BE2C (cell line): Measurements from ENCODE around the gene SV2C.

Experiments used
- DNase-seq: peaks from one replicate; pipeline ENCODE4 v3.0.0-alpha.2; 2020
- H3K27me3 ChIP-seq: fragments of 250-450 bp; sonication (Bioruptor Pico); 2 replicates; pipeline ENCODE4 v1.5.1; 2020; ENCODE audit warnings: mild to moderate bottlenecking
- H3K36me3 ChIP-seq: fragments of 250-450 bp; sonication (Bioruptor Pico); 2 replicates; pipeline ENCODE4 v1.5.1; 2020; ENCODE audit warnings: mild to moderate bottlenecking
- H3K4me1 ChIP-seq: fragments of 250-450 bp; sonication (Bioruptor Pico); 2 replicates; pipeline ENCODE4 v1.5.1; 2020
- H3K4me3 ChIP-seq: 2 replicates; pipeline ENCODE4 v1.5.1; 2011; ENCODE audit warnings: low read depth, low read length
- H3K9me3 ChIP-seq: fragments of 250-450 bp; sonication (Bioruptor Pico); 2 replicates; pipeline ENCODE4 v1.5.1; 2020
- CTCF ChIP-seq: IDR thresholded peaks from 2 replicates; pipeline ENCODE4 v1.5.1; 2012; ENCODE audit warnings: mild to moderate bottlenecking, low read depth, low read length

The SV2C gene

DNA sequence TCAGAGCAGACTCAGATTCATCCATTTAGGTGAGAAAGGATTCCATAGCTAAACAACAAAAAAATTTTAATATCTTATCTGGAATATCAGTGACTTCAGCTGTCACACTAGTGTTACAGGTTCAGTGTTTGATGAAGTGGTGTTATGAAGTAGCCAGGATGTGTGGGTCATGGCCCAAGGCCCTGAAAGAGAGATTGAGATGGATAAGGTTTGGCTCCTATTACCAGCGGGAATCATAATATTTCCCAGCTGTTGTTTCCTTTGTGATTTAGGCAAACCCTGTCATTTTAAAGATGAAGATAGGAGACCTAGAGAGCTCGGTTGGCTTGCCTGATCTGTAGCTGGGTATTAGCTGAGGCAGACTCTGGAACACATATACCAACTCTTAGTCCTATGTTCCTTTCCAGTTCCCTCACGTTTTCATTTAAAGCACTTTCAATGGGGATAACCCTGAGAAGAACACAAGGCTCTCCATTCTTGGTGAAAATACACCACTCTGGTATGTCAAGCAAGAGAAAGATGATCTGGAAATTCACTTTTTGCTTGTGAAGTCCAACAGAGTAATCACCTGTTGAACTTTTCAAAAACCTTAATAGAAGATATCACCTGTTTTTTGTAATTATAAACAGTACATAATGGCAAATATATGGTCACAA is 54.8 kb downstream of the SV2C start:
- no peaks in the 10 kb centered on the region; the same call in 1 of the 2 replicates for H3K27me3 ChIP-seq
- H3K36me3 ChIP-seq, result no peaks in the 10 kb centered on the region
- no peaks in the 10 kb centered on the region for H3K9me3 ChIP-seq
- no peak for TF ChIP-seq CTCF
- DNase-seq, result no peak
- H3K4me3 ChIP-seq, result no peak overlapping the region
- H3K4me1 ChIP-seq, result no peaks in the 10 kb centered on the region

- Histone ChIP-seq H3K36me3 (no peaks in the 10 kb centered on the region), H3K4me3 (no peak overlapping the region), H3K27me3 (no peaks in the 10 kb centered on the region), H3K9me3 (no peaks in the 10 kb centered on the region), H3K4me1 (no peaks in the 10 kb centered on the region)
- TF ChIP-seq CTCF, result no peak
- DNase-seq, result no peak
These were observed 60.7 kb downstream of the SV2C start for GRCh38 chr5:76143884-76144283.

GRCh38 chr5:76144513-76145274 is 61.5 kb downstream of the SV2C start:
- no peaks in the 10 kb centered on the region for H3K36me3 ChIP-seq
- TF ChIP-seq CTCF, result no peak
- H3K4me1 ChIP-seq, result no peaks in the 10 kb centered on the region
- H3K4me3 ChIP-seq, result no peak overlapping the region
- no peaks in the 10 kb centered on the region for H3K9me3 ChIP-seq
- DNase-seq, result no peak
- H3K27me3 ChIP-seq, result no peaks in the 10 kb centered on the region

- Histone ChIP-seq H3K4me1 (no peaks in the 10 kb centered on the region), H3K27me3 (no peaks in the 10 kb centered on the region), H3K4me3 (no peak overlapping the region), H3K9me3 (no peaks in the 10 kb centered on the region), H3K36me3 (no peaks in the 10 kb centered on the region)
- peak; percentile 41 for TF ChIP-seq CTCF
- peak; percentile 15 for DNase-seq
These were observed 62.8 kb downstream of the SV2C start for GRCh38 chr5:76145945-76146344.

- no peaks in the 10 kb centered on the region for H3K36me3 ChIP-seq
These were observed 66.5 kb downstream of the SV2C start for GRCh38 chr5:76149636-76150035.

More at GRCh38 chr5:76149636-76150035, 66.5 kb downstream of the SV2C start:
- Histone ChIP-seq H3K27me3 (no peaks in the 10 kb centered on the region), H3K9me3 (no peaks in the 10 kb centered on the region), H3K4me1 (no peaks in the 10 kb centered on the region), H3K4me3 (no peak overlapping the region)
- no peak for DNase-seq
- no peak for TF ChIP-seq CTCF
